HG03064 (cell line): ENCODE data around the gene ARID4A.
"Not testable (repeated sequence)": the region's sequence is repeated elsewhere in the genome, so short reads cannot be mapped to it uniquely, and the experiment has no call there.

Experiments
- ATAC-seq: cut with Tn5 transposase; IDR thresholded peaks from one replicate; pipeline ENCODE4 v1.9.1; 2021; ENCODE audit warnings: low read depth; ENCODE audit not compliant: unreplicated experiment

The ARID4A gene

GRCh38 chr14:58292187-58292586, 6.2 kb upstream of the ARID4A start:
- ATAC-seq = no peak

DNA sequence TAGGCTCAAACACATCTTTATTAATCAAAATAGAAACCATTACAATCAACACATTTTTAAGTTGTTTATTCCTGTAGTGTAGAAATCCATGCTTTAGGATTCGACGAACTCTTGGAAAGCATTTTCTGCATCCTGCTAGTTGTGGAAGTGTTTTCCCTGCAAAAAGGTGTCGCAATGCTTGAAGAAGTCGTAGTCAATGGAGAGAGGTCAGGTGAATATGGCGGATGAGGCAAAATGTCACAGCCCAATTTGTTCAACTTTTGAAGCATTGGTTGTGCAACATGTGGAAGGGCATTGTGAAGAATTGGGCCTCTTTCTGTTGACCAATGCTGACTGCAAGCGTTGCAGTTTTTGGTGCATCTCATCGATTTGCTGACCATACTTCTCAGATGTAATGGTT, 4.2 kb upstream of the ARID4A start:
- no peak for ATAC-seq

- ATAC-seq = no peak
These were observed 1.6 kb upstream of the ARID4A start for GRCh38 chr14:58296726-58297125.

- peak; percentile 5 for ATAC-seq
These were observed 968 bp upstream of the ARID4A start for GRCh38 chr14:58297412-58297761.

DNA sequence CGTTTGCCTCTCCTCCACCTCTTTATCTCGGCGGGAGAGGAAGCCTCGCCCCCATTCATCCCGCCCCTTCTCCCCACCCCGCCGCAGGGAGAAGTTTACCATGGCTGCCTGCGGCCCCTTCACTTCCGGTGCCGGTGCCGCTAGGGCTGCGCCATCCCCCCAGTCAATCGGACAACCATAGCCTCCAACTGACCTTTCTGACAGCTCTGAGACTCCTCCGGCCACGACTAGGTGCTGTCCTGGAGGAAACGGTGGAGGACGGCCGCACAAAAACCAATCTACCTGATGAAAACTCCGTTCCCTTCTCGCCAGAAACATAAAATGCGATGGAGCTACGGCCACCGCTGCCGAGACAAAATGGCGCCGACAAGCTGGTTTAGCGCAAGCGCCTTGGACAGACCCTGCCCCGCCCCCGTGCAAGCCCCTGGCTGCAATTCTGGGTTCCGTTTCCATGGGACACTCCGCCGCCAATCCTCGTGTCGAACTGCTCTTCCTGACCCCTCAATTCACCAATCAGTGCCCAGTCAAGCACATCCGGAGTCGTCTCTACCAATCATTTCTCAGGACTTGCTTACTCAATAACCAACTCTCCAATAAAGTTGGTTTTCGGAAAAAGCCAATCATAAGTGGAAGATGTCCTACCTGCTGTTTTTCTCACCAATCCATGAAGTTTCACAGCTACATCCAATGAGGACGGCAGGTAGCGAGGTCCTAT, 436 bp upstream of the ARID4A start:
- ATAC-seq = peak; percentile 77

- ATAC-seq = no peak
These were observed 1.3 kb downstream of the ARID4A start for GRCh38 chr14:58299401-58300330.

GRCh38 chr14:58301416-58301815, 3.1 kb downstream of the ARID4A start:
- no peak for ATAC-seq

DNA sequence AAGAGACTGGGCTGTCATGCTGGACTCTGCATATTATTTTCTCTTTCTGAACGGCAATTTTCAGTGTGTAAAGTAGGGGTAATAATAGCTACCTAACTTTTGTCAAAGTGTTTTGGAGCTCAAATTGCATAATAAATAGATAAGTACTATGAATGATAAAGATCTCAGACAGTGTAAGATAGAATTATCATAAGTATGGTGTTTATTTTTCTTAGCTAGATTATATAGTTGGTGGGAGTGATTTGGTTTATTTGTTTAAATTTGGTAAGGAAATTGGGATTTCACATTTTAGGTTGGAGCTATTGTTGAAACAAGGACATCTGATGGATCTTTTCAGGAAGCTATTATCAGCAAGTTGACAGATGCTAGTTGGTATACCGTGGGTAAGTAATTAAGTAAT, 7.4 kb downstream of the ARID4A start:
- no peak for ATAC-seq

GRCh38 chr14:58307597-58308316, 9.4 kb downstream of the ARID4A start:
- ATAC-seq = no peak

- ATAC-seq = no peak
These were observed 10.7 kb downstream of the ARID4A start for GRCh38 chr14:58309086-58309485.

DNA sequence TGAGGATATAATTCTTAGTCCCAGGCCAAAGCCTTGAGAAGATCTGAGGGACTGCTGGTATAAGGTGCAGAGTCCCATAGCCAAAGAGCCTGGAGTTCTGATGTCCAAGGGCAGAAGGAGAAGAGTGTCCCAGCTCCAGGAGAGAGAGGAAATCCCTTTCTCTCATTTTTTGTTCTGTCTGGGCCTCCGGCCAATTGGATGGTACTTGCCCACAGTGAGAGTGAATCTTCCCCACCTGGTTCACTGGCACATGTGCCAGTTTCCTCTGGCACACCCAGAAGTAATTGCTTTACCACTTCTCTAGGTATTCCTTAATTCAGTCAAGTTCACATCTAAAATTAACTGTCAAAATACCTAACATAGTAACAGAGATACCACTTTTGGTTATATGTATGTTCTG, 15.3 kb downstream of the ARID4A start:
- ATAC-seq = no peak

DNA sequence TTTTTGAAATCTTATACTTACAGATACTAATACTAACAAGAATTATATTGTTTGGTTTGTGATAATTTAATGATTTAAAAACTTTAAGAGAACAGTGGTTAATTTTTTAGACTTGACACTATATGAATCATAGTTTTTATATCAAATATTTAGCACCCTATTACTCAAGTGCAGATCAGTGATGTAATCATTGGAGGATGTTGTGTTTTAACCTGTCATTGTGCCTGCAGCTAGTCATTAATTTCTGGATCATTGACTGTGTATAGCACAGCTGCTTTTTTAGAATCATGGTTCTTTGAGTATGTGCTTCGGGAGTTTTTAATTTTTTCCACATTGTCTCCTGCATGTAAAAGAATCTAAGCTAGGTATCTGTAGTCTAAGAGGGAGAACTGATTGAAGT, 17.3 kb downstream of the ARID4A start:
- ATAC-seq = no peak

DNA sequence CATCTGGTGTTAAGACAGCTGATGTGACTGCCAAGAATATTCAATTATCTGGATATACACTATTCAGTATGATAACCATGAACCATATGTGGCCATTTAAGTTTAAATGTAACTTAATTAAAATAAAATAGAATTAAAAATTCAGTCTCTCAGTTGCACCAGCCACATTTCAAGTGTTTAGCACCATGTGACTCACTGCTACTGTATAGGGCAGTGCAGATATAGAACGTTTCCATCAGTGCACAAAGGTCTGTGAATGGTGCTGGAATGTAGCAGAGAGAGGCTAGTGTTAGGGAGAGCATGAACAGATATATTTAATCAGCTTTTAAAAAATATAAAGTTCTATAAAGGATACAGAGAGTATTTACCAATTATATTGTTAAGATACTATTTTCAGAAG, 28.7 kb downstream of the ARID4A start:
- ATAC-seq = no peak

GRCh38 chr14:58331111-58331510, 32.8 kb downstream of the ARID4A start:
- peak; percentile 91 for ATAC-seq

DNA sequence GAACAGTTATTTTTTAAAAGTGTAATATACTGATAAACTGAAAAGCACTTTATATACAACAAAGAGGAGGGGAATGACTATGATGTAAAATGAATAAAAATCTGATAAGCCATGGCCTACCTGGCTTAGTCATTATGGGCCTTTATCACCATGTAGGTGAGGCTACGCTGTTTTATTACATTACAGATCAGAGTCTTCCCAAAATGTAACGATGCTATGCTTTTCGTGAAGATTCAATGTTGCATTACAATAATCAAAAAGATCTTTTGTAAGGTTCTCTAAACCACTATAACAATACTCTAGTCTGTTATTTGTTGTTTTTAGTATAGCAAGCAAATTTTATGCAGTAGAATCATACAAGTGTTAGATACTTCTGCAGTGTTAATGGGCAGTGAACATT, 34.2 kb downstream of the ARID4A start:
- no peak for ATAC-seq

DNA sequence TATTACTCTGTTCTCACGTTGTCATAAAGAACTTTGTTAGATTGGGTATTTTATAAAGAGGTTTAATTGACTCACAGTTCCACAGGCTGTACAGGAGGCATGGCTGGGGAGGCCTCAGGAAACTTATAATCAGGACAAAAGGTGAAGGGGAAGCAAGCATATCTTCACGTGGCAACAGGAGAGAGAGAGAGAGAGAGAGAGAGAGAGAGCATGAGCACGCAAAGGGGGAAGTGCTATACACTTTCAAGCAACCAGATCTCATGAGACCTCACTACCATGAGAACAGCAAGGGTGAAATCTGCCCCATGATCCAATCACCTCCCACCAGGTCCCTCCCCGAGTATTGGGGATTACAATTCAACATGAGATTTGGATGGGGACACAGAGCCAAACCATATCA, 41.3 kb downstream of the ARID4A start:
- ATAC-seq = not testable (repeated sequence)

GRCh38 chr14:58341152-58341748, 42.9 kb downstream of the ARID4A start:
- no peak for ATAC-seq

DNA sequence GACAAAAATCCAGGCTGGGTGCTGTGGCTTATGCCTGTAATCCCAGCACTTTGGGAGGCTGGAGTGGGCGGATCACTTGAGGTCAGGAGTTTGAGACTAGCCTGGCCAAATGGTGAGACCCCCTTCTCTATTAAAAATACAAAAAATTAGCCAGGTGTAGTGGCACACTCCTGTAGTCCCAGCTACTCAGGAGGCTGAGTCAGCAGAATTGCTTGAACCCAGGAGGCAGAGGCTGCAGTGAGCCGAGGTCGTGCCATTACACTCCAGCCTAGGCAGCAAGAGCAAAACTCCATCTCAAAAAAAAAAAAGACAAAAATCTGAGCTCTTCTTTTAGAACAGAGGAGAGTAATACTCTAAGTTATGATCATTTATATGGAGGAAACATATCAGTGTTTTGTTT, 45.2 kb downstream of the ARID4A start:
- ATAC-seq = not testable (repeated sequence)

DNA sequence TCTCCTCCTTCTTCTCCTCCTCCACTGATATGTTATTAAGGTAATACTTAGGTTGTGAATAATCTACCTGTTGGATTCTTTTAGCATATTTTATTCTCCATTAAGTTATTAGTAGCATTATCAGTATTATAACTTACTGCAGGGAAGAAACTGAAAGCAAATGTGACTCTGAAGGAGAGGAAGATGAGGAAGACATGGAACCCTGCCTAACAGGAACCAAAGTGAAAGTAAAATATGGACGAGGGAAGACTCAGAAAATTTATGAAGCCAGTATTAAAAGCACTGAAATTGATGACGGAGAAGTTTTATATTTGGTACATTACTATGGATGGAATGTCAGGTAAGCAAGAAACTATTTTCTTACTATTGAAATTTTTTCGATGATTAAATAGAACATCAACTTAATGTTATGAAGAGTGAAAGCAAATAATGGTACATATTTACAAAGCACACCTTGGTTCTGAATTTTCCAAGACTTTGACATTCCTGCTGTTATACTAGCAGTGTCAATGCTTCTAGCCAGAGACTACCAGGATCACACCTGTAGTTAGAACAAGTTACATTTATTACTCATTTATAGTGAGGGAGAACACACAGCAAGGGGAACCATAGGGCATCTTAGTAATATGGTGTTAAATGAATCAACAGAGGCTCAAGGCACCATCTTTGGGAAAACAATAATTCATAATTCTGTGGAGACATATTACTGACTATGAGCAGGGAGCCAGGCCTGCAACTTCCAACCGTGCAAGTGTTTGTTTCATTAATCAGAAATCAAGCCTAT, 55.4 kb downstream of the ARID4A start:
- no peak for ATAC-seq

DNA sequence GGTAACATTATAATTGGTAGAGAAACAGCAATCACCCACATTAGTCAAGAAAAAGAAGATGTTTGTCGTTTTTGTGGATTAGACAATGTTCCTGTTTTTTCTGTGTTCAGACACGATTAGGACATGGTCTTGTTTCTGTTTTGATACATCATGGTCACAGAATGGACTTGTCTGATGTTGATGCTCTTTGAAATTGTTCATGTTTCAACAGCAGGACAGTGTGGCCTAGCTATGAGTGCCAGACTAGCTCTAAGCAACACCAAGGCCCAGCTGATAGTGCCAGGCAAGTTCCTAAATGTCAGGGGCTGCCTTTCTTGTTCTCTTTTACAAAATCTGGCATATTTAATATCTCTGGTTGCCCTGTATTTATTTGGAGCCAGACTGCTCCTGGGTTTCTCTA, 56.5 kb downstream of the ARID4A start:
- no peak for ATAC-seq
